ENCODE data around the gene TBC1D3B.
"Not testable (repeated sequence)": the region's sequence is repeated elsewhere in the genome, so short reads cannot be mapped to it uniquely, and the experiment has no call there.

TBC1D3B gene

GRCh38 chr17:36176536-36176935 lies at the start of gene TBC1D3B:
TBC1D3B (minus strand) TSS chr17:36176636; CDS start chr17:36175050, 1,586 bp downstream.
- not testable (repeated sequence) for DNase-seq (ENCODE audit: low read depth in 4 of 4, low spot score in 1 of 4)

DNA sequence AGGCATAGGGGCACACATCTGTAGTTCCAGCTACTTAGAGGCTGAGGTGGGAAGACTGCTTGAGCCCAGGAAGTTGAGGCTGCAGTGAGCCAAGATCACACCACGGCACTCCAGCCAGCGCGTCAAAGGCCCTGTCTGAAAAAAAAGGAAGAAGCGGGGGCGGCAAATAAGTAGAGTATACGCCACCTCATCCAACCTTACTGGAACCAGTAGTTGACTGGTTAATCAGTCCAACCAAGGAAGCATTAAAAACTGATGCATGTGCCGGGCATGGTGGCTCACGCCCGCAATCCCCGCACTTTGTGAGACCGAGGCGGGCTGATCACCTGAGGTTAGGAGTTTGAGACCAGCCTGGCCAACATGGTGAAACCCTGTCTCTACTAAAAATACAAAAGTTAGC lies 46.5 kb upstream of the TBC1D3B start:
- DNase-seq (ENCODE audit: low read depth in 4 of 4, low spot score in 1 of 4), result not testable (repeated sequence)

- DNase-seq (ENCODE audit: low read depth in 4 of 4, low spot score in 1 of 4), result not testable (repeated sequence)
These were observed 45.2 kb upstream of the TBC1D3B start for GRCh38 chr17:36221581-36222100.

DNA sequence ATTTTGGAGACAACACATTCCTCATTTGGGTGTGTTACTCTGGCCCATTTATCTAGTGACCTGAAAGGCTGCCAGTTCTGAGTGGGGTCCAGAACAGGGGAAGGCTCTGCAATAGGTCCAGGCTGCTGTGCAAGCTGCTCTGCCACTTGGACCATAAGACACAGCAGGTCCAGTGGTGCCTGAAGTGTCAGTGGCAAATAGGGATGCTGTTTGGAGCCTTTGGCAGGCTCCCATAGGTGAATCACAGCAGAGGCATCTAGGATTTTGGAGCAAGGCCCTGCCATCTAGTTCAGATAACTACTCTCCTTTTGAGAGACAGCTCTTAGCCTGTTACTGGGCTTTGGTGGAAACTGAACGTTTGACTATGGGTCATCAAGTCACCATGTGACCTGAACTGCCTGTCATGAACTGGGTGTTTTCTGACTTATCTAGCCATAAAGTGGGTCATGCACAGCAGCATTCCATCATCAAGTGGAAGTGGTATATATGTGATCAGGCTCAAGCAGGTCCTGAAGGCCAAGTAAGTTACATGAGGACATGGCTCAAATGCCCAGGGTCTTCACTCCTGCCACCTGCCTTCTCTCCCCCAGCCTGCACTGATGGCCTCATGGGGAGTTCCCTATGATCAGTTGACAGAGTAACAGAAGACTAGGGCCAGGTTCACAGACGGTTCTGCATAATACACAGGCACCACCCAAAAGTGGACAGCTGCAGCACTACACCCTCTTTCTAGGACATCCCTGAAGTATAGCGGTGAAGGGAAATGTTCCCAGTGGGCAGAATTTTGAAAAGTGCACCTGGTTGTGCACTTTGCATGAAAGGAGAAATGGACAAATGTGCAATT lies 44.5 kb upstream of the TBC1D3B start:
- not testable (repeated sequence) for DNase-seq (ENCODE audit: low read depth in 4 of 4, low spot score in 1 of 4)

GRCh38 chr17:36219556-36219955 lies 43.1 kb upstream of the TBC1D3B start:
- DNase-seq (ENCODE audit: low read depth in 4 of 4, low spot score in 1 of 4), result not testable (repeated sequence)

DNA sequence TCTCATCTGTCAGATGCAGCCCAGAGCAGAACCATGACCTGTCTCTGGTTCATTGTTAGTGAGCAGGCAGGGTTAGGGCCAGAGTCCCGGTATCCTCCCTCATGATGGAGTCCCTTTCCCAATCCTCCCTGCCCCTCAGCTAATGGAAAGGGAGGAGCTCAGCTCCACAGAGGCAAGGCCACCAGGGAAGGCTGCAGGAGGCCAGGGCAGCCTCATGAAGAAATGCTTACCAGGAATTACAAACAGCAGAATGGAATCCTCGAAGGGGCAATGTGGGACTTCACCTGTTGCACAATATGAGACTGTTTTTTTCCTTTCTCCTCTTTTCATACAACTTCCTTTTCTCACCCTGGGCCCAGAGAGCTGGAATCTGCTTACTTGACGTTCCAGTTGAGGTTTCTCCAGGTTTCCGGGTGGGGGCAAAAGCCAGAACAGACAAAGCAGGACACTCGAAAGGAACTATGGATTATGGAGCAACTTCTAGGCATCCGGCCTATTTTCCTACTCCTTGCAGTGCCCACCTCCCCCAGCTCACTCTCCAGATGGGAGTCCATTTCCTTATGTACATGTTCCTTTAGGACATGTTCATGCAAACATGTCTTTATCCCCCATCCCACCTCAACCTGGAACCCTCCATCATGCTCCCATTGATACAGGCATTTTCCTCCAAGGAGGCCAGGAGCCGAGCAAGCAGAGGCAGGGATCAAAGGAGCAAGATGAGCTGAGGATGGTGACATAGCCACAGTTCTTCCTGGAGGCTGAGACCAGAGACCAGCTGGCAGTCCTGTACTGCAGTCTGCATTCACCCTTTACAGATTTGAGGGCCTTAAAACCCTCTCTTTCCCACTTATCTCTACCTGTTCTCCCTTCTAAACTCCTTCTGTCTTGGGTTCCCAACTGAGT lies 39.2 kb upstream of the TBC1D3B start:
- DNase-seq (ENCODE audit: low read depth in 4 of 4, low spot score in 1 of 4), result not testable (repeated sequence)

DNA sequence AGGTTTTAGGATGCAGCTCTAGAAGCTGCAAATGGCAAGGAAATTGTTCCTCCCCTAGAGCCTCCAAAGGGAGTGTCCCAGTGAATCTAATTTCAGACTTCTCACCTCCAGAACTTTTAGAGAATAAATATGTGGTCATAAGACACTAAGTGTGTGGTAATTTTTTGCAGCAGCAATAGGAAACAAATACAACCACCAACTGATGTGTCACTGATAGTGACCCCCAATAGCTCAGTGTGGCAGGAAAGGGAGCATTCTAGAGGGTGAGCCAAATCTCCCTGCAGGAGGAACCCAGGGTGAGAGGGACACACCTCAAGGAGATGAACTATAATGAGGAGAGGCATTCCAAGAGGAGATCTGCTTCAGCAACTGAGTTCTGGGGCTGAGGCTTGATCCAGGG lies 38.5 kb upstream of the TBC1D3B start:
- no peak for DNase-seq (ENCODE audit: low read depth in 4 of 4, low spot score in 1 of 4)

- DNase-seq (ENCODE audit: low read depth in 4 of 4, low spot score in 1 of 4), result no peak
These were observed 37.3 kb upstream of the TBC1D3B start for GRCh38 chr17:36213695-36214094.

DNA sequence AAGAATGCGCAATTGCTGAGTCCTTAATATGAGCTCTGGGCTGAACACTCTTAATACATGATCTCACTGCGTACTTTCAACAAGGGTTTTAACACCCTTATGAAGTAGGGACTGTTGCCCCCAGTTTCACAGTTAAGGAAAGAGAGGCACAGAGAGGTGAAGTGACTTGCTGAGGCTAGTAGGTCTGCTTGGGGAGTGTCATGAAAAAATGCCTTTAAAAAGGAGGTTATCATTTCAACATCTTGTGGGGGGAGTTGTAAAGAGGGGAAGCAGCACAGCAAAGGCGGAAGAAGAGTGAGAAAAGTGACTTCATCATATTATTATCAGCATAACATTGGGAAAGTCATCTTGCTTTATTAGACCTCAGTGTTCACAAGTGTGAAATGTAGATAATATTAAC lies 36.5 kb upstream of the TBC1D3B start:
- DNase-seq (ENCODE audit: low read depth in 4 of 4, low spot score in 1 of 4), result no peak

- DNase-seq (ENCODE audit: low read depth in 4 of 4, low spot score in 1 of 4), result no peak
These were observed 35.8 kb upstream of the TBC1D3B start for GRCh38 chr17:36212272-36212605.

DNA sequence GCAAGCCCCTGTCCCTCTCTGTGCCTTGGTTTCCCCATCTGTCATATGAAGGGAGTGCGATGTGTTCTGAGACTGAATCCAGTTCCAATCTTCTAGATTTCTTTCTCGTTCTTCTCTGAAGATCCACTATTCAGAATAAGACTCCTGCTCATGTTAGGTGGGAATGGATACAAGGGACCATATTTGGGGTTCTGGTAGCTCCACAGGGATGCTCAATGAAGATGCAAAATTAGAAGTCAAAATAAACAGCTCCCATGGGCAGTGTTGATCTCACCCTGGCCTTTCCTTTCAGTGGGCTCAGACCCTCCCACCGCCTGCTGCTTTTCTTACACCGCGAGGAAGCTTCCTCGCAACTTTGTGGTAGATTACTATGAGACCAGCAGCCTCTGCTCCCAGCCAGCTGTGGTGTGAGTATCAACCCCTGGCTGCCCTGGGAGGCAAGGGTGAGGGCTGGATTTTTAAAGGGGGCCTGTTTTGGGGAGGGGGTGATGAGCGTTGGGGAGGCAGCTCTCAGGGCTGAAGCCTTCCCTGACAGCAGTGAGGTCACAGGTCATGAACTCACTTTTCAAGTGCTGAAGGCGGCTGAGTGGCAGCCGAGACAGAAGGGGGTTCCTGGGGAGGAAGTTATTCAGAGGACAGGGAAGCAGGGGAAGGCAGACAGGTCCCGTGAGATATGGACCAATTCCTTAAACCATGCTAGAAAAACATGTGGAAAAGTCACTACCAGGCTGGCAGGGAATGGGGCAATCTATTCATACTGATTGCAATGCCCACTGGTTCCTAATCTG lies 35.2 kb upstream of the TBC1D3B start:
- not testable (repeated sequence) for DNase-seq (ENCODE audit: low read depth in 4 of 4, low spot score in 1 of 4)

DNA sequence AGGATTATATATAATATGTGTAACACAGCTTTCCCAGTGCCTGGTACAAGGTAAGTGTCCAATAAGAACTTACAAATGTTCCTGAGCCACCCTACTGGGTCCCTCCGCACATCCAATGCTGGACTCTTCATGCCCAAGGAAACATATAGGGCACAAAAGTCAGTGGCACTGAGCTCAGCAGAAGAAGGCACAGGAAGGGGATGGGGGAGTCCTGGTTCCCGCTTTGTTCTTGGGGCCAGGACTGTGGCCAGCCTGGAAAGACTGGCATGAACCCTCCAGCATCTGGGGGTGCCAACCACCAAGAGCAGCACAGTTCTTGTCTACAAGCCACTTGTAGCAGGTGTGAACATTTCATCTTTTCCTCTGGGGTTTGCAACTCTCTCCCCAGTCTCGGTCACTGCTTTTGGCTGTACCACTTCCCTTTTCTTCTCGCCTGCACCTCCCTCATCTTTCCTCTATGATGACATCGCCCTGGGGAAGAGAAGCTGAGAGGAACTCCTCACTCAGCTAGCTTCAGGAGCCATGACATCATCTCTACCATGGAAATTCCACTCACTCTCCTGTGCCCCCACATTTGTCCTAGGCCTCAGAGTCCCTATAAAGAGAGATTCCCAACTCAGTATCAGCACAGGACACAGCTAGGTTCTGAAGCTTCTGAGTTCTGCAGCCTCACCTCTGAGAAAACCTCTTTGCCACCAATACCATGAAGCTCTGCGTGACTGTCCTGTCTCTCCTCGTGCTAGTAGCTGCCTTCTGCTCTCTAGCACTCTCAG lies 34.2 kb upstream of the TBC1D3B start, which contains the start of gene CCL4L2:
Gene CCL4L2, plus strand, starts transcription at position 625 of the 773 bp plus-strand sequence.
- DNase-seq (ENCODE audit: low read depth in 4 of 4, low spot score in 1 of 4), result not testable (repeated sequence)

GRCh38 chr17:36209575-36209974 lies 33.1 kb upstream of the TBC1D3B start:
- DNase-seq (ENCODE audit: low read depth in 4 of 4, low spot score in 1 of 4), result no peak

DNA sequence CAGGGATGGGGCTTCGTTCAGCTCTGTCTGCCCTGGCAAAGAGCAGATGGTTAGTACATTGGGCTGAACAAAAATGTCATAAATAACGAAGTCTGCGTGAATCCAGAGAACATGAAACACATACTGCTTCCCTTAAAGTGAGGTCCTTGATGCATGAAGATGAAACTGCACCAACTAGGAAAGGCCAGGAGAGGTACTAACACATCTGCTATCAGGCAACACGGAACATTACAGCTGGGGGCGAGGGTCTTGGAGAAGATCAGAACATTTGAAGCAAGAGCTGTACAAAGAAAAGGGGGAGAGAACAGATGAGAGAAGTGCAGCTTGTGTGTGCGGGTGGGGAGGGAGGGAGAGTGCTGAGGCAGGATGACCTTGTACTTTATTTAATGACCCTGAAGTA lies 30.9 kb upstream of the TBC1D3B start:
- DNase-seq (ENCODE audit: low read depth in 4 of 4, low spot score in 1 of 4), result not testable (repeated sequence)

- DNase-seq (ENCODE audit: low read depth in 4 of 4, low spot score in 1 of 4), result not testable (repeated sequence)
These were observed 30.0 kb upstream of the TBC1D3B start for GRCh38 chr17:36206486-36206821.

DNA sequence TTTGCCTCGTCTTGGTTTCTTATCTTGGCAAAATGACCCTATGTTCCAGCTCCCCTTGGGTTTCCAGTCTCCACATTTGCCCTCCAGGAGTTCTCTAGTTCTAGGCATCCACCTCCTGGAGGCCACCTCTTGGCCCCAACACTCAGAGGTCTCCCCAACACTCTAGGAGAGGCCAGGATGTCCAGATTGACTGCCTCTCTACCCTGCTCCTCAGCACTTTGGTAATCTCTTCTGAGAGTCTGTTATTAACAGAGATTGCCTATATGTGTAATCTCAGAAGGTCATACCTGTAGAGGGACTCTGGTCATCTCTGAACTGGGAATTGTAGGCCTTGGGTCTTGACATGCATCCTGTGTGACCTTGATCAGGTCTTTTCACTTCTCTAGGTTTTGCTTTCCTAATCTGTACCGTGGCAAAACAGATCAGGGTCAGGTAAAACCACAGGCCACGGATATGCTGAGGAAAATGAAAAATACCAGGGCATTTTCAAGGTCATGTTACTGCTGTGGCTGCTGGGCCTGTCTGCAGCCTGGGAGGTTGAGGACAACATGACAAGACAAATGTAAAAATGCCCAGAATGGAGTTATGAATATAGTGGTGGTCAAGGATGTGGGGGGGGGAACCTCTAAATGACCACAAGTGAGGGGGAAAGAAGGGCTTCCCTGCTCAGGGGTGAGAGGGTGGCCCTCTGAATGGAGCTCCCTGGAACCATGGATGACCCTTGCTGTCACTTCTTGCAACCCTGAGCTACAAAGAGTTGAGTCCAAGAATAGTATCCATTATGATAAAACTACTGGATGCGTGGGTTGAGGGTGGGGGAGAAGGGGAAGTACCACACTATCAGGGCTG lies 29.4 kb upstream of the TBC1D3B start:
- DNase-seq (ENCODE audit: low read depth in 4 of 4, low spot score in 1 of 4), result no peak

GRCh38 chr17:36204724-36205500 lies 28.5 kb upstream of the TBC1D3B start:
- no peak for DNase-seq (ENCODE audit: low read depth in 4 of 4, low spot score in 1 of 4)

DNA sequence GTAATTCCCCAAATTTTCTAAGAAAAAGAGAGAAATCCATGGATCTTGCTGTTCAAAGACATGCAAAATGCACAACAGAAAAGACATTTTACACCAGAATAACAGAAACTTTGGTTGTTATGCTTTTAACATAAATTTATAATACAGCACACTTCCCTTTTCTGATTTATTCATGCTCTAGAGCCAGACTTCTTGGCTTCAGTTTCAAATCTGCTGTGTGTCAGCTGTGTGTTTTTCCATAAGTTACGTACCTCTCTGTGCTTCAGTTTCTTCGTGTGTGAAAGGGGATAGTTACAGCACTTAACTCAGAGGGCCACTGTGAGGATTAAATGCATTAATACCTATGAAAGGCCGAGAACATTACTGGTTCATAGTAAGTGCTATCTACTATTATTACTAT lies 26.9 kb upstream of the TBC1D3B start:
- no peak for DNase-seq (ENCODE audit: low read depth in 4 of 4, low spot score in 1 of 4)

DNA sequence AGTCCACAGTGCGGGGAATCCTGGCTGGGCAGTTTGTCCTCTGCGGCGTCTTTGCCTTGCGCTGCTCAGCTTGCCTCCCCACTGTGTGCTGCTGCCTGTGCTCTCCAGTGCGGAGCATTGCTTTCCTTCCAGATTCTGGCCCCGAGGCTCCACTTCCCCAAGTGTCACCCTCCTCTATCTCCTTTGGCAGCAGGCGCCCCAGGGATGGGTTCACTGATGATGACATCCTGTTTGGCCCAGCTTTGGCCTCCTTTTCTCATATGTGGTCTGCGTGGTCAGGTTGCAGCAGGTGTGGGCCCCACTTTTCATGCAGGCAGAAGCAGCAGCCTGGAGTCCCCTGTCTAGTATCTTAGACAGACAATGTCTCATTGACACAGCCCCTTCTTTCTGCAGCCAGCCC lies 25.1 kb upstream of the TBC1D3B start:
- DNase-seq (ENCODE audit: low read depth in 4 of 4, low spot score in 1 of 4), result not testable (repeated sequence)

Measured in stimulated activated CD4-positive, alpha-beta T cell treated with anti-CD3 and anti-CD28 coated beads, Interleukin-1b, Interleukin-23, amount 100 ng/mL, for 24 hours (primary cell).